Fibroblast of skin of abdomen (primary cell): ENCODE measurements around the gene TRIM38. TPM values are rescaled to one million over a fixed set of nuclear protein-coding genes. Genes with fewer than 3 reads are reported as not detected.
A peak's percentile ranks its signal among the peaks of the same experiment; 100 is the strongest.
"Not testable (repeated sequence)": the region's sequence is repeated elsewhere in the genome, so short reads cannot be mapped to it uniquely, and the experiment has no call there.

ENCODE experiments used
- DNase-seq: peaks from one replicate; pipeline ENCODE4 v3.0.0-alpha.2; 2013
- polyA plus RNA-seq, 2 experiments: library from polyadenylated mRNA; unstranded; fragments of 120-200 nt; gene quantifications; one replicate each; pipeline ENCODE4 v1.2.1, GENCODE V29; 2013; ENCODE audit not compliant: insufficient read length in 2 of 2

The TRIM38 gene
- polyA plus RNA-seq (2013, experiment 1 of 2; ENCODE audit: insufficient read length), result 5.7 TPM
- 5.4 TPM for polyA plus RNA-seq (2013, experiment 2 of 2; ENCODE audit: insufficient read length)

GRCh38 chr6:25962149-25963127, at the start of gene TRIM38:
TRIM38 (plus strand) TSS chr6:25962802; CDS start chr6:25966523, 3,721 bp downstream.
- peak; percentile 88 for DNase-seq

DNA sequence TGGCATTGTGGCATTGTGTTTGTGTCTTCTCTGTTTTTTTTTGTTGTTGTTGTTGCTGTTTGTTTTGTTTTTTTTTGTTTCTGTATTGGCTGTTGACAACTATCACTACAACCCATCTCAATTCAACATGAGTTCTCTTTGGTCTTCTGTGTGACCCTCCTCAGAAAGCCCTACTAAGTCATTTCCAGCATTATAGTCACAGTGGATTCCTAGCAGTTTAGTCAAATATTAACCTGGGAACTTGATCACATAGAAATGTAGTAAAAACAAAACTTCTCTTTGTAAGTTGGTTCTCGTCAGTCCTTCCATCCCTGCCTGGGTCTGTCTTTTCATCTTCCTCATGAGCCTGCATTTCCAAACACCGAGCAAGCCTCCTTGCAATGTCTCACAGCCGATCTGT, 48.9 kb upstream of the TRIM38 start:
- DNase-seq, result no peak

DNA sequence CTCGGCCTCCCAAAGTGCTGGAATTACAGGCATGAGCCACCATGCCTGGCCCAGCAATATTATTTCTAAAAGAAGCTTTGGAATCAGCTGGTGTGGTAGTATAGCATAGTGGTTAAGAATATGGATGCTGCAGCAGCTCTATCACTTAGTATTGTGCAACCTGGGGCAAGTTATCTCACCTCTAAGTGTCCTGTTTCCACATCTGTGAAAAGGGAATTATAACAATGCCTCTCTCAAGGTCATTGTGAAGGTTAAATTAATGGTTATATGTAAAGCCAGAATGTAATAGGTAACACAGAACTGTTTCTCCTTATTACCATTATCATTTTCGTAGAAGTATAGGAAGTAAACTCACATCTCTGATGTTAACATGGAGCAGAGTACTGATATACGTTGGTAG, 46.3 kb upstream of the TRIM38 start:
- no peak for DNase-seq

- DNase-seq, result no peak
Observed at GRCh38 chr6:25916789-25917490, 45.7 kb upstream of the TRIM38 start.

DNA sequence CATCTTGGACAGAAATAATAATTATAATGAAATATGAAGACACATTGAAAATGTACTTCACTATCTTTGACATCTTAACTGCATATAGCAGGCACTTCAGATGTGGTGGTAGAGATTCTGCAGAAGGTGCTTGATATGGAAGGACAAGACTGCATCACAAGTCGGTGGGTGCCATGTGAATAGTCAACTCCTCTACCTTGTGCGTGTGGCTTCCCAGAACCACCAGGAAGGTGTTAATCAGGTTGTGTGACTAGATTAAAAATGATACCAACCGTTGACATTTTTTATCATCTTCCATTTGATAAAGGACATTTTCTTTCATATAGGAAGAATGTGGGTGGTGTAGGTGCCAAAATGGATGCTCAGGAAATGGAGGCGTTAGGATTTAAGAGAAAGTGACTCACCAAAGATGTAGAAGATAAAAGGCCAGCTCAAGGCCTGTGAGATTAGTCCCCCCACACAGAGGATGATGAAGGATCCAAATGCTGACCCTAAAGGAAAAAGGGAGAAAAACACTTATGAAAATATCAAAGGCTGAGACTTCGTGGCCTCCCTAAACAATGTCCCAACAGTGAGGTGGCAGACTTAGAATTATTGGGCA, 44.4 kb upstream of the TRIM38 start:
- DNase-seq, result no peak

DNA sequence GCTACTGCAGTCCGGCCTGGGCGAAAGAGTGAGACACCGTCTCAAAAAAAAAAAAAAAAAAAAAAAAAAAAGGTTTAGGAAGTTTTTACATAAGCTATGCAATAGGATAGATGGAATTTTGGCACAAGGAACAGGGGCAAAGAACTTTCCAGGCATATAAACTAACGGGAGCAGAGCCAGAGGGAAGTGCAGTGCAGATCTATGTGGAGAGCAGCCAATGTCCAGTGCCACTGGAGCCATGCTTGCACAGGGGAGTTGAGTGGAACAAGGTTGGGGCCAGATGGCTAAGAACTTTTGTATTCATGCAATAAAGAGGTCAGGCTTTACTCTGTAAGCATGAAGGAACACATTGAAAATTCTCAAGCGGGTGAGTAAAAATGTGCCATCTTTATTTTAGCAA, 42.9 kb upstream of the TRIM38 start:
- DNase-seq, result no peak

- no peak for DNase-seq
Observed at GRCh38 chr6:25921525-25922203, 40.9 kb upstream of the TRIM38 start.

- DNase-seq, result peak; percentile 41
Observed at GRCh38 chr6:25922301-25922700, 40.3 kb upstream of the TRIM38 start.

GRCh38 chr6:25925876-25926275, 36.7 kb upstream of the TRIM38 start:
- DNase-seq, result no peak

DNA sequence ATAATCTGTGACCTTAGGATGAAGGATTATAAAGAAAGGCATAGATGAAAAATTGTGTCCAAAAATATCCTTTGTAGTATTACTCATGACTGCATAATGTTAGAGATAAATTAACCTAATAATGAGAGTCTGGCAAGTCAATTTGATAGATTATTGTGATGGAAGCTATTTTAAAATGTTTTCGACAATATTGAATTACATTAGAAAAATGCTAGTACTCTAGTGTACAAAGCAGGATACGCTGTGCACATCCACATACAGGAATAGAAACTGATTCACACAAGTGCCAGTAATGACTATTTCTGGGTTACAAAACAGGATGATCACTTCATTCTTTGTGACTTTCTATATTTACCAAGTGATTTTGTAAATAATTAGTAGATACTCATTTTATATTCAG, 35.4 kb upstream of the TRIM38 start:
- DNase-seq, result no peak

GRCh38 chr6:25927756-25928216, 34.8 kb upstream of the TRIM38 start:
- peak; percentile 6 for DNase-seq

GRCh38 chr6:25928562-25929324, 33.9 kb upstream of the TRIM38 start:
- DNase-seq, result no peak

DNA sequence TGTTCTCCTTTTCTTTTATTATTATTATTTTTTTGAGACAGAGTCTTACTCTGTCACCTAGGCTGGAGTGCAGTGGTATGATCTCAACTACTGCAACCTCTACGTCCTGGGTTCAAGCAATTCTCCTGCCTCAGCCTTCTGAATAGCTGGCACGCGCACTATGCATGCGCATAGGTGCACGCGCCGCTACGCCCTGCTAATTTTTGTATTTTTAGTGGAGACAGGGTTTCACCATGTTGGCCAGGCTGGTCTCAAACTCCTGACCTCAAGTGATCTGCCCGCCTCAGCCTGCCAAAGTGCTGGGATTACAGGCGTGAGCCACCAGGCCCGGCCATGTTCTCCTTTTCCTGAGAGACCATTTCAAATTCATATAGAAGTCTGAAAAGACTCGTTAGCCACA, 32.8 kb upstream of the TRIM38 start:
- DNase-seq, result not testable (repeated sequence)

GRCh38 chr6:25930532-25931410, 31.8 kb upstream of the TRIM38 start, which contains the start of gene SLC17A2:
SLC17A2 (minus strand) TSS chr6:25930691; CDS start chr6:25925796, 4,895 bp downstream.
- no peak for DNase-seq

GRCh38 chr6:25931411-25931709, 31.2 kb upstream of the TRIM38 start:
- DNase-seq, result no peak

- no peak for DNase-seq
Observed at GRCh38 chr6:25934156-25934555, 28.4 kb upstream of the TRIM38 start.

- no peak for DNase-seq
Observed at GRCh38 chr6:25934735-25935313, 27.8 kb upstream of the TRIM38 start.

DNA sequence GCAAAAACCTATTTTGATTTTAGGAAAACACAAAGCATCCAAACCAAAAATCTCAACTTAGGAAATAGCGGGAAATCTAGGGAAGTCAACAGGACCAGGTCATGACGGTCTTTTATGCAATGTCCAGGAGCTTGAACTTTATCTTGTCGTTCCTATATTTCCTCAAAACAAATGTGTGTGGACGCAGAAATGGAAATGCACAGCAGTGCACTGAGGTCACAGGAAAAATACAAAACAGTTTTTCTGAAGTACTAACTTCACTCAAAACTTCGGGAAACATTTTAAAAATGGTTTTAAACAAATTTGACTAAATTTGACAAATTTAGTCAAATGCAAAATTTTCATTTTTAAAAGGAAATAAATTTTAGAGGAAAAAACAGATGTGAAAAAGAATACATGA, 26.6 kb upstream of the TRIM38 start:
- no peak for DNase-seq

DNA sequence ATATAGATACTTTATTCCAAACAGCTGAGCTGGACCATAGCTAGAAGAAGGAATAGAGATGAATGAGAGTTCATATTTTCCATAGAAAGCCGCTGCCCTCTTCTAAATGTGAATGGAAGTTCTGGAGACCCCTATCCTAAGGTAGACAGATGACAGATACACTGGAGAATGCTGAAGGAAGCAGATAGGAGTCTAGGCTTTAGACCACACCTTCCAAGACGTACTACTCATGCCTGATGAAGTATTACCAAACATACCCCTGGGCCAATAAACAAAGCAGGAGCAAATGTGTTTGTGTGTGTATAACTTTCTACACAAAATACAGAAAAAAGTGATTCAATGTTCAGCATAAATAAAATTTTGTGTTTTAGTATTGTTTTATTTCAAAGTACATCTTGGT, 23.0 kb upstream of the TRIM38 start:
- DNase-seq, result no peak

GRCh38 chr6:25942561-25943147, 19.9 kb upstream of the TRIM38 start:
- peak; percentile 43 for DNase-seq
